Stomach (tissue), 9 donors: Measurements from ENCODE around the gene RNF224. TPM values are rescaled to one million over a fixed set of nuclear protein-coding genes. Genes with fewer than 3 reads are reported as not detected.

Source experiments
- DNase-seq, 2 donors: peaks; one replicate each; pipeline versions ENCODE4 v3.0.0 to v3.0.0-alpha.2; 2013 to 2019
- H3K27ac ChIP-seq, 5 donors: fragments of 200-600 bp in 4 of 5; sonication (generic) in 4 of 5; one replicate each; pipeline ENCODE4 v1.5.1; 2013 to 2019; ENCODE audit warnings: mild to moderate bottlenecking in 1 of 5, moderate library complexity in 1 of 5
- H3K27me3 ChIP-seq, 3 donors: fragments of 200-600 bp; sonication (generic); one replicate each; pipeline ENCODE4 v1.5.1; 2017 to 2019; ENCODE audit warnings: mixed run types in 1 of 3
- H3K36me3 ChIP-seq, 4 donors: fragments of 200-600 bp; sonication (generic); 1 replicate in 3 of 4; 2 replicates in 1 of 4; pipeline ENCODE4 v1.5.1; 2016 to 2019
- H3K4me1 ChIP-seq, 4 donors: fragments of 200-600 bp; sonication (generic); one replicate each; pipeline ENCODE4 v1.5.1; 2016 to 2019
- H3K4me3 ChIP-seq, 4 donors: fragments of 200-600 bp; sonication (generic) in 3 of 4; one replicate each; pipeline ENCODE4 v1.5.1; 2016 to 2019; ENCODE audit warnings: mild to moderate bottlenecking in 1 of 4
- H3K9me3 ChIP-seq, 4 donors: fragments of 200-600 bp; sonication (generic); one replicate each; pipeline ENCODE4 v1.5.1; 2016 to 2019
- EP300 ChIP-seq: sonication (generic); formaldehyde crosslinking; IDR thresholded peaks from one replicate; pipeline ENCODE4 v1.6.1; 2017; ENCODE audit warnings: antibody characterized with exemption
- POLR2A ChIP-seq, 4 donors: fragments of 450-650 bp; IDR thresholded peaks; one replicate each; pipeline ENCODE4 v1.6.1; 2016; ENCODE audit warnings: antibody characterized with exemption in 4 of 4, control low read depth in 2 of 4, mild to moderate bottlenecking in 1 of 4, moderate library complexity in 1 of 4
- POLR2AphosphoS5 ChIP-seq, 3 donors: sonication (generic); formaldehyde crosslinking; IDR thresholded peaks; one replicate each; pipeline ENCODE4 v1.6.1; 2016; ENCODE audit warnings: antibody characterized with exemption in 3 of 3
- WGBS, 5 donors: extraction: QIAGEN DNeasy Blood & Tissue Kit in 3 of 5; methylation state at CpG; one replicate each; pipeline versions ENCODE4 v1.1.5 to v1.1.7; 2013 to 2018; 5-methylcytosine and 5-hydroxymethylcytosine counted together
- intact Hi-C: fragments of 100-400 bp; cut with DNase I; formaldehyde crosslinking; loops from one replicate; pipeline ENCODE4 v1.15.1; 2023; ENCODE audit warnings: low total_unique reads
- polyA plus RNA-seq, 3 donors: library from polyadenylated mRNA; stranded (reverse); fragments of 200-250 nt; gene quantifications; one replicate each; pipeline ENCODE4 v1.2.3, GENCODE V29; 2013
- total RNA-seq, 5 donors: library from RNA; depleted of rRNA; stranded (reverse); fragments of >200 nt; gene quantifications; one replicate each; pipeline versions ENCODE4 v1.1.0 to v1.2.3, GENCODE V29; 2014 to 2016
- TF ChIP-seq, protein P1 (sequence below), 7 experiments: fragments of 450-650 bp in 4 of 7; fragments of 200-600 bp in 3 of 7; sonication (generic) in 3 of 7; IDR thresholded peaks; one replicate each; pipeline ENCODE4 v1.5.1; 2016 to 2019; ENCODE audit warnings: antibody characterized with exemption in 7 of 7, control low read depth in 2 of 7, mild to moderate bottlenecking in 1 of 7
- donor health status: healthy with polysubstance abuse.
- donor health status: Bipolar disorder and iron deficiency.
- donor health status: healthy.

The RNF224 gene
- total and polyA plus RNA-seq, 8 donors, result 1.0 TPM; not detected in 7

- no peak for DNase-seq
- Histone ChIP-seq H3K4me3 (peak overlapping the region; percentile 95 to 99 (median 97)), H3K27ac (no peak overlapping the region), H3K27me3 (no peaks in the 10 kb centered on the region), H3K9me3 (no peaks in the 10 kb centered on the region), H3K36me3 (peaks cover 49 to 80% (median 73%) of the 10 kb centered on the region in 4 donors), H3K4me1 (peaks cover 35 to 72% (median 67%) of the 10 kb centered on the region in 4 donors)
- intact Hi-C loops, result loop anchor here (10.0 kb wide), 2 partner anchors 47 to 73 kb away; partner anchors contain the start of genes DPP7 and SLC34A3
- TF ChIP-seq POLR2A (IDR thresholded peaks at IDR 0.05) (no peak), POLR2AphosphoS5 (IDR thresholded peaks at IDR 0.05) (no peak), EP300 (no peak)
- TF ChIP-seq, protein P1, sequence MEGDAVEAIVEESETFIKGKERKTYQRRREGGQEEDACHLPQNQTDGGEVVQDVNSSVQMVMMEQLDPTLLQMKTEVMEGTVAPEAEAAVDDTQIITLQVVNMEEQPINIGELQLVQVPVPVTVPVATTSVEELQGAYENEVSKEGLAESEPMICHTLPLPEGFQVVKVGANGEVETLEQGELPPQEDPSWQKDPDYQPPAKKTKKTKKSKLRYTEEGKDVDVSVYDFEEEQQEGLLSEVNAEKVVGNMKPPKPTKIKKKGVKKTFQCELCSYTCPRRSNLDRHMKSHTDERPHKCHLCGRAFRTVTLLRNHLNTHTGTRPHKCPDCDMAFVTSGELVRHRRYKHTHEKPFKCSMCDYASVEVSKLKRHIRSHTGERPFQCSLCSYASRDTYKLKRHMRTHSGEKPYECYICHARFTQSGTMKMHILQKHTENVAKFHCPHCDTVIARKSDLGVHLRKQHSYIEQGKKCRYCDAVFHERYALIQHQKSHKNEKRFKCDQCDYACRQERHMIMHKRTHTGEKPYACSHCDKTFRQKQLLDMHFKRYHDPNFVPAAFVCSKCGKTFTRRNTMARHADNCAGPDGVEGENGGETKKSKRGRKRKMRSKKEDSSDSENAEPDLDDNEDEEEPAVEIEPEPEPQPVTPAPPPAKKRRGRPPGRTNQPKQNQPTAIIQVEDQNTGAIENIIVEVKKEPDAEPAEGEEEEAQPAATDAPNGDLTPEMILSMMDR (IDR thresholded peaks at IDR 0.05), result no peak
- WGBS, 5 donors, result 80 to 86% (median 82%) methylated on average over 15 of the region's 15 CpGs
Observed at GRCh38 chr9:137187386-137187785, 39.9 kb upstream of the RNF224 start.

GRCh38 chr9:137188086-137188489 lies 39.2 kb upstream of the RNF224 start:
- intact Hi-C loops, result loop anchor here (10.0 kb wide), 2 partner anchors 47 to 73 kb away; partner anchors contain the start of genes DPP7 and SLC34A3
- H3K36me3 ChIP-seq, result peaks cover 42 to 73% (median 69%) of the 10 kb centered on the region in 4 donors
- H3K4me3 ChIP-seq, result peak overlapping the region; percentile 95 to 99 (median 97)

GRCh38 chr9:137188490-137189296 lies 38.6 kb upstream of the RNF224 start, which contains the start of the genes ANAPC2 and SSNA1:
TSS of gene ANAPC2 (minus strand) at chr9:137188560. CDS start at chr9:137188532, 28 bp downstream.
TSS of gene SSNA1 (plus strand) at chr9:137188676. CDS start at chr9:137188727, 51 bp downstream.
- WGBS, 5 donors, result 0 to 1% (median 0%) methylated on average over 39 to 98 of the region's 98 CpGs
- Histone ChIP-seq H3K4me3 (peak within 1 kb of the TSS; percentile 95 to 99 (median 97)), H3K4me1 (peaks cover 35 to 83% (median 77%) of the 10 kb centered on the region in 4 donors), H3K9me3 (no peaks in the 10 kb centered on the region), H3K27ac (peak within 1 kb of the TSS; percentile 96 to 97 (median 96)), H3K27me3 (no peaks in the 10 kb centered on the region), H3K36me3 (peaks cover 36 to 67% (median 63%) of the 10 kb centered on the region in 4 donors)
- TF ChIP-seq EP300, result no peak
- TF ChIP-seq, protein P1 (IDR thresholded peaks at IDR 0.05), result peak in 3 of 7 experiments; percentile 6 to 48 (median 31)
- peak in 2 of 4 donors; percentile 56 for TF ChIP-seq POLR2A (IDR thresholded peaks at IDR 0.05)
- TF ChIP-seq POLR2AphosphoS5 (IDR thresholded peaks at IDR 0.05), result peak; percentile 97 to 99 (median 99)
- intact Hi-C loops, result loop anchor here (10.0 kb wide), 2 partner anchors 46 to 74 kb away; partner anchors contain the start of genes DPP7 and SLC34A3
- DNase-seq, result peak; percentile 95 to 98

More at GRCh38 chr9:137188086-137188489, 39.2 kb upstream of the RNF224 start:
- H3K9me3 ChIP-seq, result no peaks in the 10 kb centered on the region
- H3K27me3 ChIP-seq, result no peaks in the 10 kb centered on the region
- H3K4me1 ChIP-seq, result peaks cover 35 to 77% (median 71%) of the 10 kb centered on the region in 4 donors
- H3K27ac ChIP-seq, result peak overlapping the region; percentile 96 to 97 (median 96)
- 0 to 1% (median 1%) methylated on average over 30 to 31 of the region's 31 CpGs for WGBS, 5 donors
- no peak for DNase-seq
- TF ChIP-seq, protein P1 (IDR thresholded peaks at IDR 0.05), result no peak
- TF ChIP-seq POLR2A (IDR thresholded peaks at IDR 0.05) (no peak), POLR2AphosphoS5 (IDR thresholded peaks at IDR 0.05) (no peak), EP300 (no peak)
